Measurements from ENCODE around the gene A4GALT. TPM values are rescaled to one million over a fixed set of nuclear protein-coding genes. Genes with fewer than 3 reads are reported as not detected.

Gene A4GALT
- total and polyA plus RNA-seq, 2 experiments from 2014 or later = 7.0 to 16.2 TPM

DNA sequence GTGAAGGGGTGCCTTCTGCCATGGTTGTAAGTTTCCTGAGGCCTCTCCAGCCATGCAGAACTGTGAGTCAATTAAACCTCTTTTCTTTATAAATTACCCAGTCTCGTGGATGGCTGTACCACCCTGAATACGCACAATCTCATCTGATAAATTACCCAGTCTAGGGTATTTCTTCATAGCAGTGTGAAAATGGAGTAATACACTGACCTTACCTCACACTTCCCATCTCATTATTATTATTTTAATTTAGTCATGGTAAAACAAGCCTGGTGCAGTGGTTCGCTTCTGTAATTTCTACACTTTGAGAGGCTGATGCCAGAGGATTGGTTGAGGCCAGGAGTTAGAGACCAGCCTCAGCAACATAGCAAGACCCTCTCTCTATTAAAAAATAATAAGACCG lies 41.0 kb downstream of the A4GALT start:
- TF ChIP-seq, protein P1, sequence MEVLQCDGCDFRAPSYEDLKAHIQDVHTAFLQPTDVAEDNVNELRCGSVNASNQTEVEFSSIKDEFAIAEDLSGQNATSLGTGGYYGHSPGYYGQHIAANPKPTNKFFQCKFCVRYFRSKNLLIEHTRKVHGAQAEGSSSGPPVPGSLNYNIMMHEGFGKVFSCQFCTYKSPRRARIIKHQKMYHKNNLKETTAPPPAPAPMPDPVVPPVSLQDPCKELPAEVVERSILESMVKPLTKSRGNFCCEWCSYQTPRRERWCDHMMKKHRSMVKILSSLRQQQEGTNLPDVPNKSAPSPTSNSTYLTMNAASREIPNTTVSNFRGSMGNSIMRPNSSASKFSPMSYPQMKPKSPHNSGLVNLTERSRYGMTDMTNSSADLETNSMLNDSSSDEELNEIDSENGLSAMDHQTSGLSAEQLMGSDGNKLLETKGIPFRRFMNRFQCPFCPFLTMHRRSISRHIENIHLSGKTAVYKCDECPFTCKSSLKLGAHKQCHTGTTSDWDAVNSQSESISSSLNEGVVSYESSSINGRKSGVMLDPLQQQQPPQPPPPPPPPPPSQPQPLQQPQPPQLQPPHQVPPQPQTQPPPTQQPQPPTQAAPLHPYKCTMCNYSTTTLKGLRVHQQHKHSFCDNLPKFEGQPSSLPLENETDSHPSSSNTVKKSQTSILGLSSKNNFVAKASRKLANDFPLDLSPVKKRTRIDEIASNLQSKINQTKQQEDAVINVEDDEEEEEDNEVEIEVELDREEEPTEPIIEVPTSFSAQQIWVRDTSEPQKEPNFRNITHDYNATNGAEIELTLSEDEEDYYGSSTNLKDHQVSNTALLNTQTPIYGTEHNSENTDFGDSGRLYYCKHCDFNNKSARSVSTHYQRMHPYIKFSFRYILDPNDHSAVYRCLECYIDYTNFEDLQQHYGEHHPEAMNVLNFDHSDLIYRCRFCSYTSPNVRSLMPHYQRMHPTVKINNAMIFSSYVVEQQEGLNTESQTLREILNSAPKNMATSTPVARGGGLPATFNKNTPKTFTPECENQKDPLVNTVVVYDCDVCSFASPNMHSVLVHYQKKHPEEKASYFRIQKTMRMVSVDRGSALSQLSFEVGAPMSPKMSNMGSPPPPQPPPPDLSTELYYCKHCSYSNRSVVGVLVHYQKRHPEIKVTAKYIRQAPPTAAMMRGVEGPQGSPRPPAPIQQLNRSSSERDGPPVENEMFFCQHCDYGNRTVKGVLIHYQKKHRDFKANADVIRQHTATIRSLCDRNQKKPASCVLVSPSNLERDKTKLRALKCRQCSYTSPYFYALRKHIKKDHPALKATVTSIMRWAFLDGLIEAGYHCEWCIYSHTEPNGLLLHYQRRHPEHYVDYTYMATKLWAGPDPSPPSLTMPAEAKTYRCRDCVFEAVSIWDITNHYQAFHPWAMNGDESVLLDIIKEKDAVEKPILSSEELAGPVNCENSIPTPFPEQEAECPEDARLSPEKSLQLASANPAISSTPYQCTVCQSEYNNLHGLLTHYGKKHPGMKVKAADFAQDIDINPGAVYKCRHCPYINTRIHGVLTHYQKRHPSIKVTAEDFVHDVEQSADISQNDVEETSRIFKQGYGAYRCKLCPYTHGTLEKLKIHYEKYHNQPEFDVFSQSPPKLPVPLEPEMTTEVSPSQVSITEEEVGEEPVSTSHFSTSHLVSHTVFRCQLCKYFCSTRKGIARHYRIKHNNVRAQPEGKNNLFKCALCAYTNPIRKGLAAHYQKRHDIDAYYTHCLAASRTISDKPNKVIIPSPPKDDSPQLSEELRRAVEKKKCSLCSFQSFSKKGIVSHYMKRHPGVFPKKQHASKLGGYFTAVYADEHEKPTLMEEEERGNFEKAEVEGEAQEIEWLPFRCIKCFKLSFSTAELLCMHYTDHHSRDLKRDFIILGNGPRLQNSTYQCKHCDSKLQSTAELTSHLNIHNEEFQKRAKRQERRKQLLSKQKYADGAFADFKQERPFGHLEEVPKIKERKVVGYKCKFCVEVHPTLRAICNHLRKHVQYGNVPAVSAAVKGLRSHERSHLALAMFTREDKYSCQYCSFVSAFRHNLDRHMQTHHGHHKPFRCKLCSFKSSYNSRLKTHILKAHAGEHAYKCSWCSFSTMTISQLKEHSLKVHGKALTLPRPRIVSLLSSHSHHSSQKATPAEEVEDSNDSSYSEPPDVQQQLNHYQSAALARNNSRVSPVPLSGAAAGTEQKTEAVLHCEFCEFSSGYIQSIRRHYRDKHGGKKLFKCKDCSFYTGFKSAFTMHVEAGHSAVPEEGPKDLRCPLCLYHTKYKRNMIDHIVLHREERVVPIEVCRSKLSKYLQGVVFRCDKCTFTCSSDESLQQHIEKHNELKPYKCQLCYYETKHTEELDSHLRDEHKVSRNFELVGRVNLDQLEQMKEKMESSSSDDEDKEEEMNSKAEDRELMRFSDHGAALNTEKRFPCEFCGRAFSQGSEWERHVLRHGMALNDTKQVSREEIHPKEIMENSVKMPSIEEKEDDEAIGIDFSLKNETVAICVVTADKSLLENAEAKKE (CRISPR knock-in tag; IDR thresholded peaks at IDR 0.05) = no peak
- TF ChIP-seq JUNB (IDR thresholded peaks at IDR 0.05; ENCODE audit: unreplicated experiment) (no peak), ZNF114 (CRISPR knock-in tag; IDR thresholded peaks at IDR 0.05) (no peak), EZH2phosphoT487 (IDR thresholded peaks at IDR 0.05; ENCODE audit: unreplicated experiment) (no peak)
- TF ChIP-seq, protein P2, sequence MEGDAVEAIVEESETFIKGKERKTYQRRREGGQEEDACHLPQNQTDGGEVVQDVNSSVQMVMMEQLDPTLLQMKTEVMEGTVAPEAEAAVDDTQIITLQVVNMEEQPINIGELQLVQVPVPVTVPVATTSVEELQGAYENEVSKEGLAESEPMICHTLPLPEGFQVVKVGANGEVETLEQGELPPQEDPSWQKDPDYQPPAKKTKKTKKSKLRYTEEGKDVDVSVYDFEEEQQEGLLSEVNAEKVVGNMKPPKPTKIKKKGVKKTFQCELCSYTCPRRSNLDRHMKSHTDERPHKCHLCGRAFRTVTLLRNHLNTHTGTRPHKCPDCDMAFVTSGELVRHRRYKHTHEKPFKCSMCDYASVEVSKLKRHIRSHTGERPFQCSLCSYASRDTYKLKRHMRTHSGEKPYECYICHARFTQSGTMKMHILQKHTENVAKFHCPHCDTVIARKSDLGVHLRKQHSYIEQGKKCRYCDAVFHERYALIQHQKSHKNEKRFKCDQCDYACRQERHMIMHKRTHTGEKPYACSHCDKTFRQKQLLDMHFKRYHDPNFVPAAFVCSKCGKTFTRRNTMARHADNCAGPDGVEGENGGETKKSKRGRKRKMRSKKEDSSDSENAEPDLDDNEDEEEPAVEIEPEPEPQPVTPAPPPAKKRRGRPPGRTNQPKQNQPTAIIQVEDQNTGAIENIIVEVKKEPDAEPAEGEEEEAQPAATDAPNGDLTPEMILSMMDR (conservative IDR thresholded peaks at IDR 0.05; ENCODE audit: low read depth in 2 of 2) = no peak
- Mint-ChIP-seq H3K36me3 (ENCODE audit: low read depth) (peaks cover 5% of the 10 kb centered on the region; the same call in 2 of the 3 replicates), H3K27me3 (ENCODE audit: insufficient read depth, low read depth, poor library complexity) (peaks cover 4% of the 10 kb centered on the region), H3K4me3 (no peak overlapping the region), H3K9me3 (peaks cover 20% of the 10 kb centered on the region), H3K27ac (no peak overlapping the region), H3K4me1 (no peaks in the 10 kb centered on the region)
- Histone ChIP-seq H3K27ac (ENCODE audit: low read depth) (no peak overlapping the region), H3K79me2 (replicated peaks; ENCODE audit: insufficient read depth) (no peaks in the 10 kb centered on the region), H3K9me2 (ENCODE audit: insufficient read depth) (no peaks in the 10 kb centered on the region), H3K4me3 (no peak overlapping the region), H3K36me3 (ENCODE audit: insufficient read depth) (no peaks in the 10 kb centered on the region), H3K27me3 (ENCODE audit: insufficient read depth) (no peaks in the 10 kb centered on the region), H3F3A (replicated peaks; ENCODE audit: low read depth) (no peaks in the 10 kb centered on the region), H3K4me1 (ENCODE audit: insufficient read depth) (no peaks in the 10 kb centered on the region), H4K20me1 (replicated peaks; ENCODE audit: insufficient read depth) (no peaks in the 10 kb centered on the region), H2AFZ (no peak overlapping the region), H3K4me2 (no peak overlapping the region)
- DNase-seq (ENCODE audit: low spot score) (no peak), ATAC-seq (no peak)
